HepG2 (cell line): Measurements from ENCODE around the gene PTPRN. TPM values are rescaled to one million over a fixed set of nuclear protein-coding genes. Genes with fewer than 3 reads are reported as not detected.

Experiments used
- ATAC-seq: fragments of 200-7000 bp; cut with Tn5 transposase; 3 replicates; pipeline ENCODE4 v1.9.1; 2020; ENCODE audit warnings: mild to moderate bottlenecking, moderate library complexity
- BruUV-seq: library from RNA; stranded (reverse); fragments of 400-500 nt; replicated peaks from 2 replicates; lab custom pipeline; 2021; lab: Mats Ljungman, UMichigan
- CTCF ChIA-PET: fragments of 300-600 bp; formaldehyde crosslinking; extraction: SDS; loops from one replicate; lab custom pipeline; 2021; ENCODE audit warnings: low total read pairs, inconsistent platforms, low intra/inter-chr PET ratio; lab: Yijun Ruan, JAX
- POLR2A ChIA-PET: fragments of 350-600 bp; sonication (Branson Sonifier 250); formaldehyde crosslinking; loops from one replicate; lab custom pipeline; 2020; ENCODE audit warnings: antibody characterized with exemption, inconsistent platforms; lab: Yijun Ruan, JAX
- DNase-seq: peaks from one replicate; pipeline ENCODE4 v3.0.0-alpha.2; 2015; ENCODE audit warnings: low spot score
- FAIRE-seq: peaks from 3 replicates; lab custom pipeline; 2011; peaks lifted over from hg19 to GRCh38; lab: Jason Lieb, UNC
- H2AFZ ChIP-seq: one replicate; pipeline ENCODE4 v1.6.1; 2011; ENCODE audit warnings: low read length, inconsistent platforms
- H3K27ac ChIP-seq: fragments of 300-600 bp; 3 replicates; pipeline ENCODE4 v1.8.0; 2011; ENCODE audit warnings: mixed run types, mild to moderate bottlenecking, mixed read lengths, low read length, inconsistent platforms; ENCODE audit not compliant: insufficient read depth; ENCODE audit errors: extremely low read length
- H3K27me3 ChIP-seq, 2 experiments: fragments of 200-600 bp in 1 of 2; 2 replicates in 1 of 2; 3 replicates in 1 of 2; pipeline versions ENCODE4 v1.6.0 to v1.8.0; 2011; ENCODE audit warnings: low read length in 2 of 2, mild to moderate bottlenecking in 2 of 2, moderate library complexity in 2 of 2, inconsistent platforms in 1 of 2; ENCODE audit not compliant: insufficient read depth in 2 of 2, control insufficient read depth in 1 of 2
- H3K36me3 ChIP-seq, 2 experiments: fragments of 200-600 bp in 1 of 2; replicated peaks in 1 of 2; 2 replicates in 1 of 2; 3 replicates in 1 of 2; pipeline versions ENCODE4 v1.5.1 to v1.8.0; 2011; ENCODE audit warnings: low read length in 2 of 2, inconsistent platforms in 1 of 2; ENCODE audit not compliant: insufficient read depth in 2 of 2, control insufficient read depth in 1 of 2
- H3K4me1 ChIP-seq: 2 replicates; pipeline ENCODE4 v1.5.1; 2012; ENCODE audit warnings: low read length, inconsistent platforms; ENCODE audit not compliant: insufficient read depth
- H3K4me2 ChIP-seq: 2 replicates; pipeline ENCODE4 v1.6.0; 2011; ENCODE audit warnings: low read depth, low read length, inconsistent platforms
- H3K4me3 ChIP-seq, 3 experiments: fragments of 200-600 bp in 1 of 3; sonication (generic), shearing (Covaris generic) in 1 of 3; replicated peaks in 1 of 3; 2 replicates each; pipeline ENCODE4 v1.5.1; 2011 to 2016; ENCODE audit warnings: low read length in 3 of 3, inconsistent platforms in 2 of 3, low read depth in 2 of 3, mild to moderate bottlenecking in 2 of 3, control low read depth in 1 of 3, mixed read lengths in 1 of 3; ENCODE audit not compliant: insufficient read depth in 1 of 3
- H3K79me2 ChIP-seq: one replicate; pipeline ENCODE4 v1.6.1; 2011; ENCODE audit warnings: low read length, inconsistent platforms; ENCODE audit not compliant: insufficient read depth
- H3K9ac ChIP-seq: 2 replicates; pipeline ENCODE4 v1.6.0; 2011; ENCODE audit warnings: mild to moderate bottlenecking, low read depth, low read length, inconsistent platforms; ENCODE audit not compliant: insufficient read depth
- H3K9me3 ChIP-seq: 2 replicates; pipeline ENCODE4 v1.5.1; 2012; ENCODE audit warnings: mild to moderate bottlenecking, low read length
- H4K20me1 ChIP-seq: 2 replicates; pipeline ENCODE4 v1.6.0; 2011; ENCODE audit warnings: inconsistent platforms, mild to moderate bottlenecking, low read length, moderate library complexity; ENCODE audit not compliant: insufficient read depth
- ATF7-NPFF ChIP-seq: sonication (generic); formaldehyde crosslinking; IDR thresholded peaks from 2 replicates; pipeline ENCODE4 v1.8.1; 2023; ENCODE audit warnings: mild to moderate bottlenecking, low read depth, missing genetic modification reagents, moderate library complexity
- CEBPB ChIP-seq: IDR thresholded peaks from 2 replicates; pipeline ENCODE4 v1.6.1; 2011; ENCODE audit warnings: low read depth, low read length, improper control_type of control experiment, borderline replicate concordance
- CREB1 ChIP-seq, 2 experiments: fragments of 450-650 bp in 1 of 2; IDR thresholded peaks; 2 replicates each; pipeline ENCODE4 v1.6.1; 2016 to 2017; ENCODE audit warnings: control low read depth in 1 of 2, mild to moderate bottlenecking in 1 of 2, missing compliant biosample characterization in 1 of 2, missing genetic modification characterization in 1 of 2
- ELF1 ChIP-seq: sonication (generic); formaldehyde crosslinking; IDR thresholded peaks from 2 replicates; pipeline ENCODE4 v1.4.0; 2020; ENCODE audit warnings: missing genetic modification reagents
- FIP1L1 ChIP-seq: fragments of 200-400 bp; formaldehyde crosslinking; IDR thresholded peaks from 2 replicates; pipeline ENCODE4 v1.6.1; 2018; ENCODE audit warnings: low read depth, mild to moderate bottlenecking, low read length, moderate library complexity, borderline replicate concordance; ENCODE audit not compliant: insufficient read depth
- FOXC1 ChIP-seq: sonication (generic); formaldehyde crosslinking; IDR thresholded peaks from 2 replicates; pipeline ENCODE4 v1.8.0; 2022; ENCODE audit warnings: mild to moderate bottlenecking, missing genetic modification reagents, borderline replicate concordance
- HMG20B ChIP-seq: conservative IDR thresholded peaks from 2 replicates; pipeline ENCODE4 v1.6.1; 2016; ENCODE audit warnings: missing genetic modification reagents, missing compliant biosample characterization
- IKZF4 ChIP-seq: sonication (generic); formaldehyde crosslinking; IDR thresholded peaks from 2 replicates; pipeline ENCODE4 v1.5.1; 2020; ENCODE audit warnings: borderline replicate concordance, mild to moderate bottlenecking, low read depth, missing genetic modification reagents; ENCODE audit errors: not compliant biosample characterization
- NCOR1 ChIP-seq: fragments of 200-600 bp; sonication (generic); IDR thresholded peaks from 2 replicates; pipeline ENCODE4 v1.7.0; 2017; ENCODE audit warnings: antibody characterized with exemption, low read length, borderline replicate concordance
- RAD51 ChIP-seq: fragments of 450-650 bp; IDR thresholded peaks from 2 replicates; pipeline ENCODE4 v1.6.1; 2016; ENCODE audit warnings: borderline replicate concordance
- RORA ChIP-seq: sonication (generic); formaldehyde crosslinking; IDR thresholded peaks from 2 replicates; pipeline ENCODE4 v1.5.0; 2020; ENCODE audit warnings: mild to moderate bottlenecking, missing genetic modification reagents, moderate library complexity
- ZNF232 ChIP-seq: sonication (generic); formaldehyde crosslinking; IDR thresholded peaks from 2 replicates; pipeline ENCODE4 v1.4.0; 2020; ENCODE audit warnings: missing genetic modification reagents, borderline replicate concordance
- ZNF274 ChIP-seq: sonication (generic); formaldehyde crosslinking; IDR thresholded peaks from 2 replicates; pipeline ENCODE4 v1.5.1; 2020; ENCODE audit warnings: mild to moderate bottlenecking, missing genetic modification reagents
- ZNF615 ChIP-seq: sonication (generic); formaldehyde crosslinking; IDR thresholded peaks from 2 replicates; pipeline ENCODE4 v1.5.0; 2020; ENCODE audit warnings: mild to moderate bottlenecking, missing genetic modification reagents, borderline replicate concordance
- ZNF772 ChIP-seq: sonication (generic); formaldehyde crosslinking; IDR thresholded peaks from 2 replicates; pipeline ENCODE4 v1.5.0; 2020; ENCODE audit warnings: mild to moderate bottlenecking, missing genetic modification reagents
- ZSCAN22 ChIP-seq: sonication (generic); formaldehyde crosslinking; IDR thresholded peaks from 2 replicates; pipeline ENCODE4 v1.4.0; 2020; ENCODE audit warnings: mild to moderate bottlenecking, missing genetic modification reagents
- ZSCAN9 ChIP-seq: IDR thresholded peaks from 2 replicates; pipeline ENCODE4 v1.6.1; 2016; ENCODE audit warnings: borderline replicate concordance
- whole genome bisulfite sequencing: methylation state at CpG from one replicate; pipeline ENCODE4 v1.1.6; 2017; ENCODE audit warnings: low lambda C conversion rate; 5-methylcytosine and 5-hydroxymethylcytosine counted together
- in situ Hi-C: cut with HindIII; loops from 2 replicates; pipeline ENCODE4 v1.10.0; 2017; ENCODE audit warnings: low pct_unique_long_range_greater_than_20kb; ENCODE audit not compliant: extremely low pct_ligation_motif_present
- intact Hi-C: fragments of 100-400 bp; cut with micrococcal nuclease; formaldehyde crosslinking; loops from one replicate; pipeline ENCODE4 v1.10.0; 2022; ENCODE audit not compliant: unreplicated experiment
- polyA plus RNA-seq, 8 experiments: library from polyadenylated mRNA; depleted of rRNA in 3 of 8; stranded (reverse) in 7 of 8; unstranded in 1 of 8; fragments of >200 nt; fragmentation: Illumina TruSeq in 4 of 8; extraction: Trizol in 4 of 8; gene quantifications; 2 replicates each; pipeline versions ENCODE4 v1.2.1 to v1.2.3, GENCODE V29; 2011 to 2016; ENCODE audit warnings: low read depth in 4 of 8, missing spikeins in 1 of 8, mixed read lengths in 1 of 8; ENCODE audit not compliant: insufficient read depth in 1 of 8
- total RNA-seq, 5 experiments: library from RNA; depleted of rRNA; stranded (reverse); fragments of >200 nt; fragmentation: Illumina TruSeq; extraction: Trizol; gene quantifications; 2 replicates each; pipeline ENCODE4 v1.2.3, GENCODE V29; 2016; ENCODE audit warnings: low read depth in 1 of 5
- TF ChIP-seq, protein P1 (sequence below): IDR thresholded peaks from 2 replicates; pipeline ENCODE4 v1.6.1; 2016; ENCODE audit warnings: missing compliant biosample characterization, missing genetic modification reagents, borderline replicate concordance
- TF ChIP-seq, protein P2 (sequence below): sonication (generic); formaldehyde crosslinking; IDR thresholded peaks from 2 replicates; pipeline ENCODE4 v1.8.0; 2022; ENCODE audit warnings: mild to moderate bottlenecking, missing genetic modification reagents
- TF ChIP-seq, protein P3 (sequence below): sonication (generic); formaldehyde crosslinking; IDR thresholded peaks from 2 replicates; pipeline ENCODE4 v1.5.0; 2020; ENCODE audit warnings: mild to moderate bottlenecking, missing genetic modification reagents

Gene PTPRN
- total and polyA plus RNA-seq, 2 of the 13 experiments (the other 11 are each of a cell fraction or from before 2014, with no cell fraction given) = 0.26 TPM; not detected in 1

DNA sequence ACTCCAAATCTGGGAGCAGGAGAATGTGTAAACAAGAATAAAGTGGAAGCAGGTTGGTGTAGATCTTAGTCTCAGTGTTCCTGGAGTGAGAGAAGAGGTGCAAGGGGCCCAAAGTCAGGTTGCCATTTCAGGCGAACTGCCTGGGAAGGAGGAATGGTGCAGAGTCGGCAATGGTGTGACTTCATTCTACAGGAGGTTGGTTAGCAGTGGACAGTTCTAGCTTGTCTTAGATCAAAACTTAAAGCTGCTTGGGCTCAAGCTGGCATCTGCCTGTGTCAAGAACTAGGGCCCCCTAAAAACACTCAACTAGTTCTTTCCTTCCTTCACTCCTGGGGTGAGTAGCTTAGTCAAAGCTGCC is 60.4 kb downstream of the PTPRN start:
- intact Hi-C loops (loop anchor here (1.0 to 2.0 kb wide), 2 partner anchors 30 to 46 kb away; partner anchors contain the start of gene DNAJB2), in situ Hi-C loops (no loop called here)
- TF ChIP-seq HMG20B (CRISPR knock-in tag) = no peak
- no peak for TF ChIP-seq IKZF4
- TF ChIP-seq CREB1 (IDR thresholded peaks at IDR 0.05) = no peak
- no peak for TF ChIP-seq CREB1 (CRISPR knock-in tag; IDR thresholded peaks at IDR 0.05)
- TF ChIP-seq RORA (CRISPR knock-in tag) = no peak
- no peak for TF ChIP-seq CEBPB
- no peak for TF ChIP-seq ZSCAN22 (CRISPR knock-in tag)
- no peak for TF ChIP-seq FOXC1 (CRISPR knock-in tag)
- no peak for TF ChIP-seq RAD51
- TF ChIP-seq ATF7-NPFF = 0 out of 2 replicates have a peak, but pooled peaks have one; percentile 20
- TF ChIP-seq ZNF232 (CRISPR knock-in tag) = 0 out of 2 replicates have a peak, but pooled peaks have one; percentile 6
- no peak for TF ChIP-seq ZNF772
- peak; percentile 16; the same call in 1 of the 2 replicates for TF ChIP-seq FIP1L1
- no peak for TF ChIP-seq ZNF615 (CRISPR knock-in tag)
- no peak for TF ChIP-seq ELF1
- no peak for TF ChIP-seq ZNF274
- TF ChIP-seq, protein P1, sequence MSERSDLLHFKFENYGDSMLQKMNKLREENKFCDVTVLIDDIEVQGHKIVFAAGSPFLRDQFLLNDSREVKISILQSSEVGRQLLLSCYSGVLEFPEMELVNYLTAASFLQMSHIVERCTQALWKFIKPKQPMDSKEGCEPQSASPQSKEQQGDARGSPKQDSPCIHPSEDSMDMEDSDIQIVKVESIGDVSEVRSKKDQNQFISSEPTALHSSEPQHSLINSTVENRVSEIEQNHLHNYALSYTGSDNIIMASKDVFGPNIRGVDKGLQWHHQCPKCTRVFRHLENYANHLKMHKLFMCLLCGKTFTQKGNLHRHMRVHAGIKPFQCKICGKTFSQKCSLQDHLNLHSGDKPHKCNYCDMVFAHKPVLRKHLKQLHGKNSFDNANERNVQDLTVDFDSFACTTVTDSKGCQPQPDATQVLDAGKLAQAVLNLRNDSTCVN (CRISPR knock-in tag) = 0 out of 2 replicates have a peak, but pooled peaks have one; percentile 23
- no peak for TF ChIP-seq NCOR1
- no peak for TF ChIP-seq ZSCAN9 (CRISPR knock-in tag)
- TF ChIP-seq, protein P2, sequence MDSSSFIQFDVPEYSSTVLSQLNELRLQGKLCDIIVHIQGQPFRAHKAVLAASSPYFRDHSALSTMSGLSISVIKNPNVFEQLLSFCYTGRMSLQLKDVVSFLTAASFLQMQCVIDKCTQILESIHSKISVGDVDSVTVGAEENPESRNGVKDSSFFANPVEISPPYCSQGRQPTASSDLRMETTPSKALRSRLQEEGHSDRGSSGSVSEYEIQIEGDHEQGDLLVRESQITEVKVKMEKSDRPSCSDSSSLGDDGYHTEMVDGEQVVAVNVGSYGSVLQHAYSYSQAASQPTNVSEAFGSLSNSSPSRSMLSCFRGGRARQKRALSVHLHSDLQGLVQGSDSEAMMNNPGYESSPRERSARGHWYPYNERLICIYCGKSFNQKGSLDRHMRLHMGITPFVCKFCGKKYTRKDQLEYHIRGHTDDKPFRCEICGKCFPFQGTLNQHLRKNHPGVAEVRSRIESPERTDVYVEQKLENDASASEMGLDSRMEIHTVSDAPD (CRISPR knock-in tag) = no peak
- TF ChIP-seq, protein P3, sequence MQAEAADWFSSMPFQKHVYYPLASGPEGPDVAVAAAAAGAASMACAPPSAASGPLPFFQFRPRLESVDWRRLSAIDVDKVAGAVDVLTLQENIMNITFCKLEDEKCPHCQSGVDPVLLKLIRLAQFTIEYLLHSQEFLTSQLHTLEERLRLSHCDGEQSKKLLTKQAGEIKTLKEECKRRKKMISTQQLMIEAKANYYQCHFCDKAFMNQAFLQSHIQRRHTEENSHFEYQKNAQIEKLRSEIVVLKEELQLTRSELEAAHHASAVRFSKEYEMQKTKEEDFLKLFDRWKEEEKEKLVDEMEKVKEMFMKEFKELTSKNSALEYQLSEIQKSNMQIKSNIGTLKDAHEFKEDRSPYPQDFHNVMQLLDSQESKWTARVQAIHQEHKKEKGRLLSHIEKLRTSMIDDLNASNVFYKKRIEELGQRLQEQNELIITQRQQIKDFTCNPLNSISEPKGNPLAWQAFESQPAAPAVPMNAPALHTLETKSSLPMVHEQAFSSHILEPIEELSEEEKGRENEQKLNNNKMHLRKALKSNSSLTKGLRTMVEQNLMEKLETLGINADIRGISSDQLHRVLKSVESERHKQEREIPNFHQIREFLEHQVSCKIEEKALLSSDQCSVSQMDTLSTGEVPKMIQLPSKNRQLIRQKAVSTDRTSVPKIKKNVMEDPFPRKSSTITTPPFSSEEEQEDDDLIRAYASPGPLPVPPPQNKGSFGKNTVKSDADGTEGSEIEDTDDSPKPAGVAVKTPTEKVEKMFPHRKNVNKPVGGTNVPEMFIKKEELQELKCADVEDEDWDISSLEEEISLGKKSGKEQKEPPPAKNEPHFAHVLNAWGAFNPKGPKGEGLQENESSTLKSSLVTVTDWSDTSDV (CRISPR knock-in tag) = no peak

More for the DNA sequence above, 60.4 kb downstream of the PTPRN start:
- ChIA-PET CTCF (interaction anchor here (1.6 kb wide), 1 partner anchor 46 kb away, joined by 5 read pairs; no protein-coding TSS in a partner anchor), POLR2A (interaction anchor here (0.6 to 5.7 kb wide), 31 partner anchors 9 to 467 kb away, joined by 3 to 73 read pairs (median 7); partner anchors contain the start of genes ABCB6, ANKZF1, ATG9A and CNPPD1)
- ATAC-seq (no peak; the same call in 2 of the 3 replicates), DNase-seq (no peak), FAIRE-seq (no peak)
- peak overlapping the region; percentile 94 for H3K4me2 ChIP-seq
- H3K36me3 ChIP-seq = peaks cover 1 to 13% of the 10 kb centered on the region in 2 experiments; a peak in 4 of 5 replicates
- BruUV-seq = no TSS peak
- H3K4me1 ChIP-seq = peaks cover 80% of the 10 kb centered on the region
- H3K27me3 ChIP-seq = peaks cover 0 to 10% of the 10 kb centered on the region in 2 experiments; a peak in 1 of 5 replicates
- H3K9ac ChIP-seq = peak overlapping the region; percentile 80
- H3K79me2 ChIP-seq = peaks cover 14% of the 10 kb centered on the region
- no peaks in the 10 kb centered on the region for H4K20me1 ChIP-seq
- WGBS = 67% methylated on average over 2 of the region's 2 CpGs
- no peak overlapping the region for H2AFZ ChIP-seq
- H3K4me3 ChIP-seq = peak overlapping the region in 2 of 3 experiments; percentile 24 to 61; a peak in 4 of 6 replicates
- peak overlapping the region; percentile 91 for H3K27ac ChIP-seq
- H3K9me3 ChIP-seq = no peaks in the 10 kb centered on the region
